ENCODE measurements around the gene F2R.
"Not testable (repeated sequence)": the region's sequence is repeated elsewhere in the genome, so short reads cannot be mapped to it uniquely, and the experiment has no call there.

F2R gene

GRCh38 chr5:76762484-76762883 lies 46.6 kb downstream of the F2R start:
- no peak overlapping the region for H3K27ac ChIP-seq

GRCh38 chr5:76763136-76763535 lies 47.2 kb downstream of the F2R start:
- TF ChIP-seq CTCF (conservative IDR thresholded peaks at IDR 0.05) = no peak
- H3K27ac ChIP-seq = no peak overlapping the region

More at GRCh38 chr5:76762484-76762883, 46.6 kb downstream of the F2R start:
- TF ChIP-seq ZFX (IDR thresholded peaks at IDR 0.05) (no peak), CTCF (conservative IDR thresholded peaks at IDR 0.05) (no peak)

GRCh38 chr5:76764374-76764773 lies 48.4 kb downstream of the F2R start:
- H3K27ac ChIP-seq = no peak overlapping the region
- TF ChIP-seq ZFX (IDR thresholded peaks at IDR 0.05) (no peak), CTCF (conservative IDR thresholded peaks at IDR 0.05) (no peak)

GRCh38 chr5:76765249-76765648 lies 49.3 kb downstream of the F2R start:
- TF ChIP-seq ZFX (IDR thresholded peaks at IDR 0.05) (no peak), CTCF (conservative IDR thresholded peaks at IDR 0.05) (no peak)
- H3K27ac ChIP-seq = no peak overlapping the region

GRCh38 chr5:76766746-76767145 lies 50.8 kb downstream of the F2R start:
- TF ChIP-seq CTCF (conservative IDR thresholded peaks at IDR 0.05) (no peak), ZFX (IDR thresholded peaks at IDR 0.05) (no peak)
- H3K27ac ChIP-seq = no peak overlapping the region

GRCh38 chr5:76771041-76771440 lies 55.1 kb downstream of the F2R start:
- not testable (repeated sequence) for H3K27ac ChIP-seq

GRCh38 chr5:76771705-76772405 lies 55.9 kb downstream of the F2R start:
- H3K27ac ChIP-seq = no peak overlapping the region

More at GRCh38 chr5:76771705-76772405, 55.9 kb downstream of the F2R start:
- TF ChIP-seq CTCF (conservative IDR thresholded peaks at IDR 0.05) (no peak), ZFX (IDR thresholded peaks at IDR 0.05) (no peak)

All from C4-2B (cell line).